HG03196 (cell line): ENCODE results near the gene WNT4.
"Not testable (repeated sequence)": the region's sequence is repeated elsewhere in the genome, so short reads cannot be mapped to it uniquely, and the experiment has no call there.

Experiments
- ATAC-seq: cut with Tn5 transposase; IDR thresholded peaks from one replicate; pipeline ENCODE4 v1.9.1; 2021; ENCODE audit not compliant: unreplicated experiment

WNT4 gene

DNA sequence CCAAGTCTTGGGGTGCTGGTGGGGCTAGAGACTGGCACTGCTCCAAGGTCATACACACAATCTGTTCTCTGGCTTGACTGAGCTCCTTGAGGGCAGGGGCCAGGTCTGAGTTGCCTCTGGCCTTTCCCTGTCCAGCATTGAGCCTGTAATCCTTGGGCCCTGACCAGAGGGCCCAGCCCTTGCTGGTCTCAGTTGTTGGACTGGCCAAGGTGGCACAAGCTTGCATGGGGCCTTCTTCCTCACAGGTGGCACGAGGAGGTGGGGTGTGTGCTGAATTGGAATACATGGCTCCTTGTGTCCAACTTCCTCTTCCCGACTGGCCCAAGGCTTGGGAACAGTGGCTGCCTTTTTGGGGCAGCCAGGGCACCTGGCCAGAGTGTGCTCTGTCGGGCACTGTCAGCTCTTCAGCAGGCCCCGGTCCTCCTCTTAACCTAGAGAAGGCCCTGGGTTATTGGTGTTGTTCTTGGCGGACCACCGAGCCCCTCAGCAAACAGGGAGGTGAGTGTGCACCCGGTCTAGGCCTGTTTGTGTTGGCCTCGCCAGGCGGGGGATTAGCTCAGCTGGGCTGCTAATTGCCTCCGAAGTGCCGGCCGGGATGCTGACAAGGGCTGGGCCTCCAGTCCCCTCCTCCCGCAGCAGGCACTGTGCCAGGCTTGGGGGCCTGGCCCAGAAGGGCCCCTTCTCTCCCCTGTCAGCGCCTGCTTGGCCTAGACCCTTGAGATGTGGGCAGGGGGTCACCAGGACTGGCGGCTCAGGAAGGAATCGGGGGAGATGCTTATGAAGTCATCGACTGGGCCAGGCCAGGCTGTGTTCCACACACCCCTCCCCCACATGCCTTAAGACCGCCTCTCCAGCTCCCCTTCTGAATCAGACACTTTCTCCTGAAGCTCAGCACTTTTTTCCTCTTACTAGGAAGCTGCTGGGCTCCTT is 28.5 kb downstream of the WNT4 start:
- no peak for ATAC-seq

- ATAC-seq, result no peak
Observed at GRCh38 chr1:22112554-22112953, 30.3 kb downstream of the WNT4 start.

GRCh38 chr1:22111620-22112019 is 31.3 kb downstream of the WNT4 start:
- no peak for ATAC-seq

GRCh38 chr1:22111115-22111514 is 31.8 kb downstream of the WNT4 start:
- ATAC-seq, result no peak

- ATAC-seq, result no peak
Observed at GRCh38 chr1:22110016-22110415, 32.9 kb downstream of the WNT4 start.

GRCh38 chr1:22108339-22109105 is 34.4 kb downstream of the WNT4 start:
- no peak for ATAC-seq

- no peak for ATAC-seq
Observed at GRCh38 chr1:22107126-22107525, 35.8 kb downstream of the WNT4 start.

GRCh38 chr1:22105611-22106207 is 37.2 kb downstream of the WNT4 start:
- no peak for ATAC-seq

- ATAC-seq, result no peak
Observed at GRCh38 chr1:22104865-22105437, 37.9 kb downstream of the WNT4 start.

- ATAC-seq, result no peak
Observed at GRCh38 chr1:22104094-22104493, 38.8 kb downstream of the WNT4 start.

GRCh38 chr1:22102746-22103145 is 40.2 kb downstream of the WNT4 start:
- ATAC-seq, result no peak

DNA sequence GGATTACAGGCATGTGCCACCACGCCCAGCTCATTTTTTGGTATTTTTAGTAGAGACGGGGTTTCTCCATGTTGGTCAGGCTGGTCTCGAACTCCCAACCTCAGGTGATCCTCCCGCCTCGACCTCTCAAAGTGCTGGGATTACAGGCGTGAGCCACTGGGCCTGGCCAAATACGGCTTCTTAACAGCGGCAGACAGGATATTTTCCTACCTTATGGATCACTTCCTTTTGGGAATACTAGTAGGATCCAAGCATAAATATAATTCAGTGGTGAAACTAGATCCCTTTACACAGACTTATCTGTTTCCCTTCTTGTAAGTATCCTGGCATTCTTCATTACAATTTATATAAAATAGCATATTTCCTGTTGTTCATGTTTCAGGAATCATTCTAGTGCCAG is 40.9 kb downstream of the WNT4 start:
- ATAC-seq, result no peak

- no peak for ATAC-seq
Observed at GRCh38 chr1:22101199-22101598, 41.7 kb downstream of the WNT4 start.

DNA sequence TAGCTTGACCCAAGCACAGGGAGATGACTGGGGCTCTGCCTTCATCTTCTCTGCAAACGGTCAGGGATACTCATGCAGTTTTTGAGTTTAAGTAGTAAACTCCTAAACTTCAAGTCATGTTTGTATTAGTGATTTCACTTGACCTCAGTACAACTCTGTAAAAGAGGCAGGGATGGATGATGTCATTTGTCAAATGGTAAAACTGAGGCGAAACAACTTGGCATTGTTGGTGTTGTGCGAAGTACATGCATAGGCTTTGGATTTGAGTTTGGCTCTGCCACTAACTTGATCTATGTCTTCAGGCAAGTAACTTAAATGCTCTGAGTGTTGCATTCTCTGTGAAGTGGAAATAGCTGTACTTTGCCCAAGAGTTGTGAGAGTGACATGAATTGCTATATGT is 42.7 kb downstream of the WNT4 start:
- no peak for ATAC-seq

DNA sequence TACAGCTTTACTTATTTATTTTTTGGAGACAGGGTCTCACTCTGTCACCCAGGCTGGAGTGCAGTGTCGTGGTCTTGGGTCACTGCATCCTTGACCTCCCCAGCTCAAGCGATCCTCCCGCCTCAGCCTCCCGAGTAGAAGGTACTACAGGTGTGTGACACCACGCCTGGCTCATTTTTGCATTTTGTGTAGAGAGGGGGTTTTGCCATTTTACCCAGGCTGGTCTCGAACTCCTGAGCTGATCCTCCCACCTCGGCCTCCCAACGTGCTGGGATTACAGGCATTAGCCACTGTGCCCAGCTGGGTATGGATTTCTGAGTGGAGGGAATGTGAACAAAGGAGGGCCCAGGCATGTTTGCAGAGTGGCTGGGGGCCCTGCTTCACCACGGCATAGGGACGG is 44.1 kb downstream of the WNT4 start:
- no peak for ATAC-seq

GRCh38 chr1:22096463-22096862 is 46.4 kb downstream of the WNT4 start:
- no peak for ATAC-seq

GRCh38 chr1:22096036-22096435 is 46.9 kb downstream of the WNT4 start:
- no peak for ATAC-seq

DNA sequence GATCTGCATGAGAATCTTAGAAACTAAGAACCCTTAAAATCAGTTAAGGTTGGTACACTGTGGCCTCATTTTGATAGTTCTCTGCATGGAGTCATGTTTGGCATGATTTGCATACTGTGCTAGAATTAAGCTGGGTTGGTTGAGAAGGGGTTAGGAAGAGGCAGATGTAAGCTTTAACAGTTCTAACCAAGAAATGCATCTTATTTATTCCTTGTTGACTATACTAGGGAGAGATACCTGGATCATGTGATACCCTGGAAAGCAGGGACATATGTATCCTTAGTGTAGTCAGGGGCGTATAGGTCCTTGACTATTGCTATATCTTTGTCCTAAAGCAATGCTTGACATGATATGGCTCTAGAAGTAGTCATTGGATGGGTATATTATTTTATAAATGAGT is 49.4 kb downstream of the WNT4 start:
- ATAC-seq, result no peak

GRCh38 chr1:22092026-22092768 is 50.7 kb downstream of the WNT4 start:
- ATAC-seq, result not testable (repeated sequence)

- no peak for ATAC-seq
Observed at GRCh38 chr1:22090867-22091266, 52.0 kb downstream of the WNT4 start.

- no peak for ATAC-seq
Observed at GRCh38 chr1:22089787-22090186, 53.1 kb downstream of the WNT4 start.
